Suppressor macrophage treated with lipopolysaccharide for 1 hour (primary cell): ENCODE results near the gene CLIC5.

ENCODE experiments used
- DNase-seq, 3 donors: peaks; one replicate each; pipeline ENCODE4 v3.0.0-alpha.2; 2020 to 2022

Gene CLIC5

DNA sequence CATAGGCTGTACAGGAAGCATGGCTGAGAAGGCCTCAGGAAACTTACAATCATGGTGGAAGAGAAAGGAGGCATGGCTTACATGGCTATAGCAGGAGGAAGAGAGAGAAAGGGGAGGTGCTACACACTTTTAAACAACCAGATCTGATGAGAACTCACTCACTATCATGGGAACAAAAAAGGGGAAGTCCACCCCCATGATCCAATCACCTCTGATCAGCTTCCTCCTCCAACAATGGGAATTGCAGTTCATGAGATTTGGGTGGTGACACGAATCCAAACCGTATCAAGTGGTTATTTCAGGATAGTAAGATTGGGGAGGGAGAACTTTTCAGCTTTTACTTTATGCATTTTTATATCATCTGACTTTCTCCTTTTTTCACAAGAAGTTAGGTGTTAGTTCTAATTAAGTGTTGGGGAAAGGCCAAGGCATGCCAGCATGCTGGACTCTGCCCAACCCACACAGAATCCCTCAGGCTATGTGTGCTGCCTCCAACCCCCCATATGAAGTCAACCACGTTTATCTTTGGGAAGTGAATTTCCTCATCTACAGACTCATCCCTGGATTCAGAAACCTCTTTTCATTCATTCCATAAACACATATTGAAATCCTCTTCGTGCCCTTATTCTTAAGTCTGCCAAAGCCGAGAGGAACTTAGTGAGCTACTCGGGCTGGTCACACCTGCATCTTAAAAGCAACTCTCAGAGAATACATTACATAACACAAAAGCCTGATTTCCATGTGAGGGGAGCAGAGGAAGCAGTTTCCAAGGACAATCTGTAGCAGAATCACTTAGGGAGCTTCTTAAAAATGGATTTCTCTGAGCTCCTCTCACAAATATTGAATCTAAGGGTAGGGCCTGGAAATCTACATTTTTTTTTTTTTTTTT, 16.7 kb upstream of the CLIC5 start:
- DNase-seq: peak in 2 of 3 donors; percentile 28 to 36

DNA sequence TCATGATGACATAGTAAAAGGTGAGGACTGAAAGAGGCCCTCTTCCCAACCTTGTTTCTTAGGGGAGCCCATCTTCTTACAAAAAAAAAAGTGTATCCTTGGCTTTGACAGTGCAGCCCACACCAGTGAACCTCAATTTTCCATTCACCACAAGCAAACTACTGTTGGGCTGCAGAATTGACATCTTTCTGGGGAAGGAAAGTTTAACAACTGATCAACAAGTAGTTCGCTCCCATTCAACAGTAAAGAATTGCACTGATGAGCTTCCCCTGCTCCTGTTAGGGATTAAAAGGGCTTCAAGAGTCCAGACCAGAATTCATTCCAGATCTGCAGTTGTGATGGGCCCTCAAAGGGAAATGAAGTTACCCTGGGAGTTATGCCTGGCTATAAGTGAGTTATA, 13.9 kb upstream of the CLIC5 start:
- DNase-seq: no peak

DNA sequence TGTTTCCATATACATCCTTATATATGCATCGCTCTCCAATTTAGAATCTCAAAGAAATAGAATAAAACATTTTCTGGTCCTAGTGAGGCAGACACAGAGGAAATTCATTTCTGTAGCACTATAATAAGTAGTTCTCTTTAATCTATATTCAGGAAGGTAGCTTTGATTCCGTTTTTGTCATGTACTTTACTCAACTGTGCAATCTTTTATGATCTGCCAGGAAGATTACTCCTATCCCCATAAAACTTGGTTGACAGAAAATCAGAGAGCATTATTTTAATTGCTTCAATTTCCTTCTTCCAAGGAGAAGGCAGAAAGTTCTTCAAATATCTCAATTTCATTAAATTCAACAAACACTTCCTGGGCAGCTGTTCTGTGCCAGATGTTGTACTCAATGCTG, 10.6 kb upstream of the CLIC5 start:
- DNase-seq: no peak

DNA sequence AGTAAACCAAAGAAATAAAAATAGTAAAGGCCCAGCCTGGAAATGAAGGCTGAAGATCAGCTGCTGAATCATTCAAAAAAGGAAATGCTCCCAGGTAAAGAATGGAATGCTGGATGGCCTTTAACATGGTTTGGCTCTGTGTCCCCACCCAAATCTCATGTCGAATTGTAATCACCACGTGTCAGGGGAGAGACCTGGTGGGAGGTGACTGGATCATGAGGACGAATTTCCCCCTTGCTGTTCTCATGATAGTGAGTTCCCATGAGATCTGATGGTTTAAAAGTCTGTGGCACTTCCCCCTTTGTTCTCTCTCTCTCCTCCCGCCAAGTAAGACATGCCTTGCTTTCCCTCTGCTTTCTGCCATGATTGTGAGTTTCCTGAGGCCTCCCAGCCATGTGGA, 9.9 kb upstream of the CLIC5 start:
- no peak for DNase-seq

DNA sequence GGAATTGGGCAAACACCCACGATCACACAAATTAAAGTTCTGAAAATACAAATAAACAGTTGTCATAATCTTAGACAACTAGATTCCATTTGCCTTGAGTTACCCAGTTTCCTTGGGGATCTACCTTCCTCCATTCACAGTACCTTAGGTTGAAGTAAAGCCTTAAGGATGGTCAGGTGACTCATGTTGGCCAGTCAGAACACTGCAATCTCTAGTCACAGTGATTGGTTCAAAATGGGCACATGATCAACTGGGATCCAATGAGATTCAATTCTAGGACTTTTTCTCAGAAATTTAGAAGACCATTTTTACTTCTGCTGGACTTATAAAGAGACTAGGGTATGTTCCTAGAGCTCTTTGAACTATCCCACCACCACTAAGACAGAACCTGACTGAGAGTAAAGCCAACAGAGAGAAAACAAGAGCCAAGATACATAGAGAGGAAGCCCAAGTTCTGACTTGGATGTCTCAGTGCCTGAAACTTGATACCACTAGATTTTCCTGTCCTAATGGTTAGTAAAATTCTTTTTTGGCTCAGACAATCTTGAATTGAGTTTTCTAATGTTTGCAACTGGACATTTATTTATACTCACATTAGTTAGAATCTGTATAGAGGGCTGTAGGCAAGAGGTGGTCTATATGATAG, 8.6 kb upstream of the CLIC5 start:
- DNase-seq: no peak

DNA sequence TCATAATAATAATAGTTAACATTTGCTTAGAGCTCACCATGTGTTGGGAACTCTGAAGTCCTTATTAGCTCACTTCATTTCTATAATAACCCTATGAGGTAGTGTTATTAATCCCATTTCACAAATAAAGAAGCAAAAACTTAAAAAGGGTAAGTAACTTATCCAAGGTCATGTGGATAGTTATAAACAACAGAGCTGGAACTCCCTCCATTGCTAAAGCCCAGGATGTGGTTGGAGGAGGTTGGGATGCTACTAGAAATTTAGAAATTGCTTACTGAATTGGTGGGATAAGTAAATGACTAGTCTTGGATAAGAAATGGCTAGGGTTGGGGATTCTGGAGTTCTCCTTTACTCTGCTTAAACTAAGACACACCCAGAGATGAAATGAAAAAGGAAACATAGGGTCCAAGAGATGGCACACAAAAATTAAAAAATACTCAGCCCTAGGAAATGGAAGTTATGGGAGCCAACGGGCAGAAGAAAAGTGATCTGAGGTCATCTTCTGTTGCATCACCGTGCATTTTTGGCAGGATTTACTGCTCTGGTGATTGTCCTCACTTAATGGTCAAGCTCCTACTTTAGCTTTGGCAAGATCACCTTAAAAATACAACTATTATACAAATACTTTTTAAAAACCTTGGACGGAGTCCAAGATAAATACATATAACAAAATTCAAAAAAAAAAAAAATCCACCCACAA, 7.7 kb upstream of the CLIC5 start:
- DNase-seq: no peak

DNA sequence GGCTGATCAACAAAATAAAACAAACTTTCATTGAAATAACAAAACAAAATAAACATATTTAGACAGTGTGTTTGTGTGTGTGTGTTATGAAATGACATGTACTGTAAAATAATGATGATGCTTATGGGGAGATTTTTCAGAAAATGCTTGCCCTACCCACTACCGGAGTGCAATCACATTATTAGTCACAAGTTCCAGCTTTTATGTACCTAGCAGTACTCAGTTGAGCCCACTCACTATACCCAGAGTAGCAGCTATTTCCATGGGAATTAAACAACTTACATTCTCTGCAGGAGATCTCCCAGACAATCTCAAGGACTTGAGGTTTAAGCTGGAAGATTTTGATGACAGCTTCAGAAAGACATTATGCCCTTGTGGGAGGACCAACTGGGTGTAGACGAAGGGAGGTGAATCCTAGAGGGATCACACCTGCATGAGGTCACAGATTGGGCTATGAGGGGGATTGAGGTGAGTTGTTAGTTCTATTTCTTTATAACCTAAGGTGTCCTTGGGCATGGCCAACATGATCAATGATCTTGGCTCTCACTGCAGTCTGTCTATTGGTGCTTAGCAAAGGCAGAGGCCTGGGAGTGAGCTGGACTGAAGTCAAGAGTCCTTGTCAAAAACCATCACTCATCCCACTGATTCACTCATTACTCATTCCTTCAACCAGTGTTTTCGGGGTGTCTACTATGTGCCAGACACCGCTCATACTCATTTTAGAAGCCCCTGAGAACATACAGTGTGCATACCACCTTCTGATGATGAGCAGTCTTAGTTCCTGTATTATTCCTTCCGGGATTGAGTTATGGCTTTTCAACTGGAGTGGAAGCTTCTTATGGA, 6.7 kb upstream of the CLIC5 start:
- no peak for DNase-seq

- DNase-seq: no peak
Observed at GRCh38 chr6:46017726-46018125, 2.1 kb upstream of the CLIC5 start.

DNA sequence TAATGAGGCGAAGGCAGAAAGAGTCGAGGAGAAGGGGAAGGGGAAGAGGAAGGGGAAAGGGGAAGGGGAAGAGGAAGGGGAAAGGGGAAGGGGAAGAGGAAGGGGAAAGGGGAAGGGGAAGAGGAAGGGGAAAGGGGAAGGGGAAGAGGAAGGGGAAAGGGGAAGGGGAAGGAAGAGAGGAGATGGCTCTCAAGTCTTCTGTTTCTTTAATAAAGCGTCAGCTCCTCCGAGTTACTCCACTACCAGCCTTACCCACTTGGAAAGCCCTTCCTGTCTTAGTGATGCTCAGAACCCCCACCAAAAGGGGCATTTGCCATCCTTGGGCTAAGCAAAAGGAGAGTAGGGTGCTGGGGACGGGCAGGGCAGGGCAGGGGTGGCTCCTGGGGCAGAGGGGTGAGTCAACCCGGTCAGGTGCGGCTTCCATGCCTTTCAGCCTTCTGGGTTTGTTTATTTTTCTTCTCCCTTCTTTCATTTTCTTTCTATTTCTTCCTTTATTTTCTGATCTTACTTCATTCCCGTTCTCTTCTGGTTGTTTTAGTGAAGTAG, 476 bp upstream of the CLIC5 start:
- no peak for DNase-seq

GRCh38 chr6:46014511-46015118, 1.0 kb downstream of the CLIC5 start:
- peak in 2 of 3 donors; percentile 9 to 17 for DNase-seq

DNA sequence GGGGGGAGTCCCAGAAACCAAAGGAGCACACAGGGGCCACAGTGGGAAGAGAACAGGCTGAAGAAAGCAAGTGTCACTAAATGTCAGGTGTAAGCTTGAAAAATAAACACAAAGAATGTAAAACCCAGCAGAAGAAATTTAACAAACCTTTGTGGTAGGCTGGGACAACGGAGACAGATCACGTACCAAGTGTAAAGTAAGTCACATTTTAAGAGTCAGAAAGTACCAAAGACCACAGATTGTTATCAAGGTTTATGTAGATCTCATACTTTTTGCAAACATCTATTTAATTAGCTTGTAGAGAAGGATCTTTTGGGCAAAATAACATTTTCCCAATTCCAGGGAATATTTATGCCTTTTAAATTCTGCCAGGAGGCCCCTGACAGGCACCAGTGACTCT, 1.6 kb downstream of the CLIC5 start:
- DNase-seq: no peak

- DNase-seq: no peak
Observed at GRCh38 chr6:46013639-46014038, 2.0 kb downstream of the CLIC5 start.

DNA sequence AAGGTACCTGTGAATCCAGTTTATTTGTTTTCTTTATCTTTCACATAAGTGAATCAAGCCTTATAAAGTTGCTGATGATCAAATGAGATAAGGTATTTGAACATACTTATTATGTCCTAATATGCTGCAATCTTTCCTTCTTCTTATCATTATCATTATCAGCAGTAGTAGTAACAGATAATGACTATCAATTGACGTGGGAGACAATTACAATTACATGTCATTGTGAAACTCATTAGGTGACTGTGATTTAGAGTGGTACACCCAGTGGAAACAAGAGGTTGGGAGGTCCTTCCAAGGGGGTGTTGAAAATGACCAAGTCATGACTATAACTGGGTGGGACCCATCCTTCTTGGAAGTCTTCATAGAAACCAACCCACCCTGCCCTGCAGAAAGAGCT, 2.8 kb downstream of the CLIC5 start:
- no peak for DNase-seq

DNA sequence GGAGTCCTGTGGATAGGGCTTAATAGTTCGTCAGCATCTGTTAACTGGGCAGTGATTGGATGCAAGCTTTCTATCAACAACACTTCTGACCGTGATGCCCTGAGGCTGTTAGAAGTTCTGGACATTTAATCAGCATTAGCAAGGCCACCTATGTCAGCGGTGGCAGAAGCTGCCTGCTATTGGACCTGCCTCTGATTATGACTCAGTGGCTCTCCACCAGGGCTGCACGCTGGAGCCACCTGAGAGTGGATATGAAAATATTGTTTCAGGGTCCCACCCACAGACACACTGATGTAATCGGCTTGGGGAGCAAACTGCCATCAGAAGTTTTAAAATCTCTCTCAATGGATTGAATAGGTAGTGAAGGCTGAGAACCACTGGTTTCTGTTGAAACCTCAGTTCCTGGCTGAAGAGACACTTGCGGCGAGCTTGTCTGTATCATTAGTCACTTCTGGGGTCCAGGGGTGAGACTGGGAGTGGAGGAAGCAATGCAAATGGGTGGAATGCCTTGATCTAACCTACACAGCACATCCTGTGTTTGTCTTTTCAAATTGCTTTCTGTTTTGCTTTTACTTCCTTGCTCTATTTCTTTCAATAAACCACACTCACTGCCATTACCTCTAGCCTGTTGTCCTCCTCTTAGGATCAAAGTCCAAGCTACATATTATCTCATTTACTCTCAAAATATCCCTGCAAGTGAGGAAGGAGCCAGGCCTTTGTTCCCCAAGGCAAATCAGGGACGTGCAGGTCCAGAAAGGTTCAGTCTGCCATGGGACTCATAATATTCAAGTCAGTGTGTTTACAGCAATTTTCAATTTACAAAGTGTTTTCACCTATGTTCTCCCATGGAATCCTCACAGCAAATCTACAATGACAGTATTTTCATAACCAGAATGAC, 4.2 kb downstream of the CLIC5 start:
- peak in 1 of 3 donors; percentile 21 for DNase-seq

- DNase-seq: no peak
Observed at GRCh38 chr6:46010771-46011170, 4.9 kb downstream of the CLIC5 start.

DNA sequence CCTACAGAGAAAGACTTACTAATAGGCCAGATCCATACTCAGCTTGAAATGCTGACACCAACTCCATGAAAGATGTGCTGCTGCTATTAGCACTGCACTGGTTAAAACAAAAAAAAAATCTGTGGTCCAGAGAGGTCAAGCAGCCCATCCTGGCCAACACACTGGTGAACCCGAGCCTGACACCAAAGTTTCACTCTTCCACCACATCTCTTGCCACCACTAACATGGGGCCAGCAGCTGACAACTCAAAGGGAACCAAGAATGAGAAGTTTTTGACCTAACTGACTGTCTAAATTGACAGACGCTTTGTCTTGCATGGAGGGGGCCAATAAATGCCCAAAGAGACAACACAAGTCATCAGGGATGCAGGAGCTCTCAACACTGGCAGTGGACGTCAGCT, 5.4 kb downstream of the CLIC5 start:
- no peak for DNase-seq

- no peak for DNase-seq
Observed at GRCh38 chr6:46002264-46002663, 13.4 kb downstream of the CLIC5 start.

GRCh38 chr6:46000905-46001304, 14.8 kb downstream of the CLIC5 start:
- no peak for DNase-seq

DNA sequence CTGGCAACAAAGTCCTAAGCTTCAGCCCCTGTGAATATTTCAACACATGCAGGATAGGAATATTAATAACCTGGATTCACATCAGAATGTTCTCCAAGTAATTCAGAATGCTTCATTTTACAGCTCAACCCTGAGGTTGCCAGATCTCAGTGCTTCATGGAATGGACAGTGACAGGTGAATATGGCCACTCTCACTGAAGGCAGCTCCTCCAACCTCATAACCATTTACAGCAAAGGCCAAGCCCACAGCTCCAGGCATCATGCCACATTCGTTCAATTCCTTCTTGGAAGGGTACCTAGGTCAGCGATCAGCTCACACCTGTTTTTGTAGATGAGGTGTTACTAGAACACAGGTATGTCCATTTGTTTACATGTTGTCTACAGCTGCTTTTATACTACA, 17.1 kb downstream of the CLIC5 start:
- DNase-seq: no peak

GRCh38 chr6:45997875-45998506, 17.7 kb downstream of the CLIC5 start:
- no peak for DNase-seq

DNA sequence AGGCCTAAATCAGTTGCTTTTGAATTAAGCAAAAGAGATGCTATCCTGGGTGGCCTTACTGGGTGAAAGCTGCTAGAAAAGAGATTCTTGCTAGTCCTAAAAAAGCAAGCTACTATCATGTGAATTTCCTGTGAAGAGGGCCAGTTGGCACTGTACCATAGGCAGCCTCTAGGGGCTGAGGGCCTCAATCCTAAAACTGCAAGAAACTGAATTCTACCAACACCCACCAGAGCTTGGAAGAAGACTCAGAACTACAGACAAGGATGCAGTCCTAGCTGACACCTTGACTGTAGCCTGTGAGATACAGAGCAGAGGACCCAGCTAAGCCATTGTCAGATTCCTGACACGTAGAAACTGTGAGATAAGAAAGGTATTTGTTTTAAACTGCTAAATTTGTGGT, 24.5 kb downstream of the CLIC5 start:
- no peak for DNase-seq
